Measurements from ENCODE around the gene RPLP2. TPM values are rescaled to one million over a fixed set of nuclear protein-coding genes. Genes with fewer than 3 reads are reported as not detected.
A peak's percentile ranks its signal among the peaks of the same experiment; 100 is the strongest.

RPLP2 gene
- total RNA-seq, 1 donor = 99.4 TPM

- DNase-seq (ENCODE audit: low read depth) = no peak
- TF ChIP-seq CTCF (IDR thresholded peaks at IDR 0.05; ENCODE audit: insufficient read depth, low read length) = no peak
- H3K4me3 ChIP-seq (ENCODE audit: low read depth, low read length) = peak overlapping the region; percentile 88
These were observed 1.9 kb downstream of the RPLP2 start for GRCh38 chr11:811446-812245.

DNA sequence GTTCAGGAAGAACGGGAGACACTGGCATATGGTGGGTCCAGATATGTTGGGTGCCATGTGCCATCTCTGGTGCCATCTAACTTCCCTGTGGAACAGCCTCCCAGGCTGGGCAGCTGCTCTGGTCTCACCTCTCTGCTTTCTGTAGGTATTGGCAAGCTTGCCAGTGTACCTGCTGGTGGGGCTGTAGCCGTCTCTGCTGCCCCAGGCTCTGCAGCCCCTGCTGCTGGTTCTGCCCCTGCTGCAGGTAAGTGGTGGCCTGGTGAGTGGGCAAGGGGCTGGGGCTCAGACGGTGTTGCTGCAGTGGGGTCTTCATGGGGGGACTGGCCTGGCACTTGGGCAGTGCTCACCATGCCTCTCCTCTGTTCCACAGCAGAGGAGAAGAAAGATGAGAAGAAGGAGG is 2.6 kb downstream of the RPLP2 start:
- DNase-seq (ENCODE audit: low read depth) = no peak
- TF ChIP-seq CTCF (IDR thresholded peaks at IDR 0.05; ENCODE audit: insufficient read depth, low read length) = no peak
- no peak overlapping the region for H3K4me3 ChIP-seq (ENCODE audit: low read depth, low read length)

GRCh38 chr11:813072-813455 is 3.3 kb downstream of the RPLP2 start:
- TF ChIP-seq CTCF (IDR thresholded peaks at IDR 0.05; ENCODE audit: insufficient read depth, low read length) = no peak
- H3K4me3 ChIP-seq (ENCODE audit: low read depth, low read length) = no peak overlapping the region
- no peak for DNase-seq (ENCODE audit: low read depth)

- no peak for DNase-seq (ENCODE audit: low read depth)
- no peak for TF ChIP-seq CTCF (IDR thresholded peaks at IDR 0.05; ENCODE audit: insufficient read depth, low read length)
- H3K4me3 ChIP-seq (ENCODE audit: low read depth, low read length) = no peak overlapping the region
These were observed 3.8 kb downstream of the RPLP2 start for GRCh38 chr11:813456-814096.

- TF ChIP-seq CTCF (IDR thresholded peaks at IDR 0.05; ENCODE audit: insufficient read depth, low read length) = no peak
- no peak for DNase-seq (ENCODE audit: low read depth)
- no peak overlapping the region for H3K4me3 ChIP-seq (ENCODE audit: low read depth, low read length)
These were observed 6.1 kb downstream of the RPLP2 start for GRCh38 chr11:815675-816432.

GRCh38 chr11:816433-816779 is 6.6 kb downstream of the RPLP2 start:
- DNase-seq (ENCODE audit: low read depth) = no peak
- no peak for TF ChIP-seq CTCF (IDR thresholded peaks at IDR 0.05; ENCODE audit: insufficient read depth, low read length)
- no peak overlapping the region for H3K4me3 ChIP-seq (ENCODE audit: low read depth, low read length)

Measured in fibroblast of the aortic adventitia (primary cell).